OCI-LY3 (cell line): ENCODE measurements around the gene FILIP1L.

Source experiments
- H2AFZ ChIP-seq: fragments of 200-600, 300-600 bp; shearing (Covaris generic); 2 replicates; pipeline ENCODE4 v1.6.0; 2014; ENCODE audit warnings: antibody characterized with exemption, low read depth, low read length
- H3K27ac ChIP-seq: fragments of 200-600, 300-600 bp; sonication (generic); 2 replicates; pipeline ENCODE4 v1.5.1; 2014; ENCODE audit warnings: mild to moderate bottlenecking, low read length, moderate library complexity, mixed read lengths
- H3K27me3 ChIP-seq: fragments of 200-600, 300-600 bp; sonication (generic); 2 replicates; pipeline ENCODE4 v1.6.1; 2014; ENCODE audit warnings: low read depth, low read length, mixed read lengths
- H3K36me3 ChIP-seq: fragments of 200-600, 300-600 bp; sonication (generic); replicated peaks from 2 replicates; pipeline ENCODE3; 2014; ENCODE audit warnings: low read depth, low read length, mixed read lengths
- H3K4me1 ChIP-seq: fragments of 300-600, 200-600 bp; sonication (generic); 2 replicates; pipeline ENCODE4 v1.6.1; 2014; ENCODE audit warnings: low read length, mixed read lengths
- H3K4me2 ChIP-seq: fragments of 200-600, 300-600 bp; sonication (generic); 2 replicates; pipeline ENCODE4 v1.6.1; 2014; ENCODE audit warnings: low read length, mixed read lengths
- H3K4me3 ChIP-seq: fragments of 300-600, 200-600 bp; sonication (generic); 2 replicates; pipeline ENCODE4 v1.5.1; 2014; ENCODE audit warnings: antibody characterized with exemption, mild to moderate bottlenecking, low read length, moderate library complexity
- H3K79me2 ChIP-seq: fragments of 300-600, 200-600 bp; shearing (Covaris generic); 2 replicates; pipeline ENCODE4 v1.6.1; 2014; ENCODE audit warnings: mild to moderate bottlenecking, low read length, mixed read lengths
- H3K9ac ChIP-seq: fragments of 300-600, 200-600 bp; shearing (Covaris generic); 2 replicates; pipeline ENCODE4 v1.6.0; 2014; ENCODE audit warnings: mild to moderate bottlenecking, low read length, moderate library complexity
- H3K9me3 ChIP-seq: fragments of 200-600, 300-600 bp; shearing (Covaris generic); 2 replicates; pipeline ENCODE4 v1.6.1; 2014; ENCODE audit warnings: low read length, mixed read lengths; ENCODE audit not compliant: insufficient read depth
- H4K20me1 ChIP-seq: fragments of 200-600, 300-600 bp; sonication (generic); 2 replicates; pipeline ENCODE4 v1.6.1; 2016; ENCODE audit warnings: low read length, mixed read lengths; ENCODE audit not compliant: insufficient read depth
- EZH2phosphoT487 ChIP-seq: fragments of 200-600 bp; shearing (Covaris generic); IDR thresholded peaks from 2 replicates; pipeline ENCODE4 v1.6.1; 2018; ENCODE audit warnings: antibody characterized with exemption, mixed run types, low read depth
- TF ChIP-seq, protein P1 (sequence below): fragments of 200-600, 300-600 bp; sonication (generic); IDR thresholded peaks from 2 replicates; pipeline ENCODE4 v1.5.1; 2014; ENCODE audit warnings: antibody characterized with exemption, low read length, low read depth

Gene FILIP1L

GRCh38 chr3:100006570-100007271 is 107.6 kb downstream of the FILIP1L start:
- TF ChIP-seq, protein P1, sequence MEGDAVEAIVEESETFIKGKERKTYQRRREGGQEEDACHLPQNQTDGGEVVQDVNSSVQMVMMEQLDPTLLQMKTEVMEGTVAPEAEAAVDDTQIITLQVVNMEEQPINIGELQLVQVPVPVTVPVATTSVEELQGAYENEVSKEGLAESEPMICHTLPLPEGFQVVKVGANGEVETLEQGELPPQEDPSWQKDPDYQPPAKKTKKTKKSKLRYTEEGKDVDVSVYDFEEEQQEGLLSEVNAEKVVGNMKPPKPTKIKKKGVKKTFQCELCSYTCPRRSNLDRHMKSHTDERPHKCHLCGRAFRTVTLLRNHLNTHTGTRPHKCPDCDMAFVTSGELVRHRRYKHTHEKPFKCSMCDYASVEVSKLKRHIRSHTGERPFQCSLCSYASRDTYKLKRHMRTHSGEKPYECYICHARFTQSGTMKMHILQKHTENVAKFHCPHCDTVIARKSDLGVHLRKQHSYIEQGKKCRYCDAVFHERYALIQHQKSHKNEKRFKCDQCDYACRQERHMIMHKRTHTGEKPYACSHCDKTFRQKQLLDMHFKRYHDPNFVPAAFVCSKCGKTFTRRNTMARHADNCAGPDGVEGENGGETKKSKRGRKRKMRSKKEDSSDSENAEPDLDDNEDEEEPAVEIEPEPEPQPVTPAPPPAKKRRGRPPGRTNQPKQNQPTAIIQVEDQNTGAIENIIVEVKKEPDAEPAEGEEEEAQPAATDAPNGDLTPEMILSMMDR = no peak
- no peak for TF ChIP-seq EZH2phosphoT487
- Histone ChIP-seq H3K9me3 (no peaks in the 10 kb centered on the region), H3K27me3 (no peaks in the 10 kb centered on the region), H3K9ac (no peak overlapping the region), H3K27ac (no peak overlapping the region), H4K20me1 (peaks cover 4% of the 10 kb centered on the region; the same call in 1 of the 2 replicates), H3K4me2 (no peak overlapping the region), H3K4me3 (no peak overlapping the region), H3K36me3 (no peaks in the 10 kb centered on the region), H2AFZ (no peak overlapping the region), H3K4me1 (peaks cover 29% of the 10 kb centered on the region), H3K79me2 (peaks cover 10% of the 10 kb centered on the region; the same call in 1 of the 2 replicates)

GRCh38 chr3:100005665-100006393 is 108.5 kb downstream of the FILIP1L start:
- Histone ChIP-seq H3K4me3 (no peak overlapping the region), H3K4me2 (no peak overlapping the region), H3K79me2 (peaks cover 10% of the 10 kb centered on the region; the same call in 1 of the 2 replicates), H3K4me1 (peaks cover 29% of the 10 kb centered on the region), H3K9ac (no peak overlapping the region), H3K27me3 (no peaks in the 10 kb centered on the region), H4K20me1 (peaks cover 4% of the 10 kb centered on the region; the same call in 1 of the 2 replicates), H2AFZ (no peak overlapping the region), H3K36me3 (no peaks in the 10 kb centered on the region), H3K27ac (no peak overlapping the region), H3K9me3 (no peaks in the 10 kb centered on the region)
- TF ChIP-seq, protein P1 = no peak
- TF ChIP-seq EZH2phosphoT487 = no peak

DNA sequence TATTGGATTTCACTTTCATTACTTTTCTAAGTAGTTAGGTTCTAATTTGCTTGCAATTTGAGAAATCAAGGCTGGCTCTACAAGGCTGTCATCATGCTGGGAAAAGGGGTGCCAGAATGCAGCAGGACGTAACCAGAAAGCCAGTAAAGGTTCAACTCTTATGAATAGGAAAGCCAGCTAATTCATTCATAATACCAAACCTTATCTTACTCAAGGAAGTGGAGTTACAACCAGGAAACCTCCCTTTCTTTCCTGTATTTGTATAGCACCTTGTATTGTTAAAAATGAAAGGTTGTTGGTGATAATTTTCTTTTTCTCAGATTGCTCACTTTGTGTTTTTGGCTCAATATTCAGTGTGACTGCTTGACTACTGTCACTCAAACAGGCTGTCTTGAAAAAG is 109.4 kb downstream of the FILIP1L start:
- H4K20me1 ChIP-seq = peaks cover 4% of the 10 kb centered on the region; the same call in 1 of the 2 replicates
- no peak overlapping the region for H3K9ac ChIP-seq
- H2AFZ ChIP-seq = no peak overlapping the region
- peaks cover 10% of the 10 kb centered on the region; the same call in 1 of the 2 replicates for H3K79me2 ChIP-seq
- H3K27me3 ChIP-seq = no peaks in the 10 kb centered on the region
- peak overlapping the region; percentile 79 for H3K4me2 ChIP-seq
- H3K4me3 ChIP-seq = peak overlapping the region; percentile 51
- peaks cover 29% of the 10 kb centered on the region for H3K4me1 ChIP-seq
- H3K27ac ChIP-seq = no peak overlapping the region
- no peaks in the 10 kb centered on the region for H3K36me3 ChIP-seq
- H3K9me3 ChIP-seq = no peaks in the 10 kb centered on the region
- TF ChIP-seq, protein P1 = no peak
- no peak for TF ChIP-seq EZH2phosphoT487
